KMS-11 (cell line): Measurements from ENCODE around the gene TENM3.

Experiments
- H2AFZ ChIP-seq: fragments of 200-600 bp; sonication (generic); 2 replicates; pipeline ENCODE4 v1.6.1; 2016; ENCODE audit warnings: antibody characterized with exemption, mixed run types, low read depth
- H3K27ac ChIP-seq: fragments of 200-600 bp; sonication (generic); 2 replicates; pipeline ENCODE4 v1.6.1; 2016; ENCODE audit warnings: mild to moderate bottlenecking, mixed run types
- H3K27me3 ChIP-seq: fragments of 200-600 bp; sonication (generic); 2 replicates; pipeline ENCODE4 v1.6.1; 2017; ENCODE audit warnings: mild to moderate bottlenecking, low read depth, mixed run types, moderate library complexity; ENCODE audit not compliant: insufficient read depth
- H3K36me3 ChIP-seq: fragments of 200-600 bp; sonication (generic); 2 replicates; pipeline ENCODE4 v1.6.1; 2017; ENCODE audit warnings: mild to moderate bottlenecking, mixed run types; ENCODE audit not compliant: insufficient read depth
- H3K4me1 ChIP-seq: fragments of 200-600 bp; sonication (generic); 2 replicates; pipeline ENCODE4 v1.6.1; 2016; ENCODE audit warnings: mild to moderate bottlenecking, low read depth, mixed run types; ENCODE audit not compliant: poor library complexity, severe bottlenecking
- H3K4me2 ChIP-seq: fragments of 200-600 bp; sonication (generic); 2 replicates; pipeline ENCODE4 v1.7.0; 2016; ENCODE audit warnings: mild to moderate bottlenecking, mixed run types
- H3K4me3 ChIP-seq: fragments of 200-600 bp; sonication (generic); IDR thresholded peaks from 2 replicates; pipeline ENCODE4 v1.6.1; 2017; ENCODE audit warnings: low read depth, low read length, mixed read lengths; ENCODE audit not compliant: insufficient read depth
- H3K79me2 ChIP-seq: fragments of 200-600 bp; sonication (generic); 2 replicates; pipeline ENCODE4 v1.6.1; 2016; ENCODE audit warnings: low read depth, mixed run types; ENCODE audit not compliant: insufficient read depth
- H3K9ac ChIP-seq: fragments of 200-600 bp; sonication (generic); 2 replicates; pipeline ENCODE4 v1.6.1; 2016; ENCODE audit warnings: mild to moderate bottlenecking, mixed run types
- H4K20me1 ChIP-seq: fragments of 200-600 bp; sonication (generic); 2 replicates; pipeline ENCODE4 v1.6.1; 2016; ENCODE audit warnings: mild to moderate bottlenecking, mixed run types; ENCODE audit not compliant: insufficient read depth
- CTCF ChIP-seq: fragments of 200-600 bp; sonication (generic); conservative IDR thresholded peaks from 2 replicates; pipeline ENCODE4 v1.6.1; 2017; ENCODE audit warnings: low read depth, mild to moderate bottlenecking, antibody characterized with exemption, low read length, moderate library complexity, mixed read lengths

Gene TENM3

DNA sequence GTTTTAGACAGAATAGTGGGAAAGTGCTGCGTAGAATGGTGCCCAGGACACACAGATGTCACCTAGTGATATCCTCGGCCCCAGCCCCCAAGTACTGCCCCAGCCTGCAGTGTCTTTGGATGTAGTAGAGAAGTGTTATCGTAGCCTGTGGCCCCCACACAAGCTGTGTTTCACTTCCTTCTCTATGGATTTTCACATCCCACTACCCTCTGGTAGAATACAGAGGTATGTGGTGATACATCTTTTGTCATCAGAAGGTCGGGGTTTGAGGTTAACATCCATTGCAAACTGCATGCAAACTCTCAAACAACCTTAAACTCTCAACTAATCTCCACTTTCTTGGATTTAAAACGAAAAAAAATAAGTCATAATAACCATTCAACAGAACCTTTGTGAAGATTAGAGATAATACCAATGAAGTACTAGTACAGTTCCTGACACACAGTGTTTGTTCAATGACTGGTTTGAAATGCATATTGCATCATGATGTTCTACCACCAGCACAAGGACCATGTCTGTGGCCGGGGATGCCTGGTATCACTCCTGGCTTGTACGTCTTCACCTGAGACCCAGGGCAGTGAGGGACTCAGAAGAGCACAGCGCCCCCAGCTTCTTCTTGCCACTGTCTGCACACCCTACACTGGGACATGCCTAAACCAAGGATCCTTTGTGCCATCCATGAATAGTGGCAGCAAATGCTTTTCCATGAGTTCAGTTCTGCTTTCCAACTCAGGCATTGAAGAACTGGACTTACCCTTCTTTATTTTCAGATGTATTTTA is 406.7 kb downstream of the TENM3 start:
- Histone ChIP-seq H3K27me3 (no peaks in the 10 kb centered on the region), H3K4me1 (no peaks in the 10 kb centered on the region), H3K36me3 (no peaks in the 10 kb centered on the region), H4K20me1 (no peaks in the 10 kb centered on the region), H3K27ac (no peak overlapping the region), H3K4me2 (no peak overlapping the region), H3K9ac (no peak overlapping the region), H2AFZ (no peak overlapping the region), H3K79me2 (no peaks in the 10 kb centered on the region), H3K4me3 (no peak overlapping the region)
- TF ChIP-seq CTCF = no peak

GRCh38 chr4:182653596-182653995 is 410.4 kb downstream of the TENM3 start:
- no peaks in the 10 kb centered on the region for H3K36me3 ChIP-seq
- no peak overlapping the region for H3K4me3 ChIP-seq
- no peak overlapping the region for H3K27ac ChIP-seq
- H3K27me3 ChIP-seq = no peaks in the 10 kb centered on the region
- H2AFZ ChIP-seq = no peak overlapping the region
- no peak overlapping the region for H3K4me2 ChIP-seq
- no peak for TF ChIP-seq CTCF
- no peaks in the 10 kb centered on the region for H3K4me1 ChIP-seq
- no peak overlapping the region for H3K9ac ChIP-seq
- H4K20me1 ChIP-seq = no peaks in the 10 kb centered on the region
- no peaks in the 10 kb centered on the region for H3K79me2 ChIP-seq

DNA sequence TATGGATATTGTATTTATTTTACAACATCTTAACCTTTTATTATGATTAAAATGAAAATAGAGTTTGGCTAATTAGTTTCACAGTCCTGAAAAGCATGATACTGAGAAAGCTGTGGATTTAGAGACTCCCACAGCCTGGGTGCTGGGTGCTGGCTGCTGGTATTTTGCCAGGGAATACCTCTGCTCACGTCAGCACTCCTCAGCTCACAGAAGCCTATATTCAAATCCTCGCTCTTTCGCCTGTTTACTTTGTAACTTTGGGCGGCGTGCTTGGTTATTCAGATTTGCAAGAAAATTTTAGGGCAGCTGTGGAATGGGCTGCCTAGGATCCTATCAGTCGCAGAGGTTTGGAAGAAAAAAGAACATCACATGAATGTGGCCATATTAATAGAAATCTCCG is 412.1 kb downstream of the TENM3 start:
- H3K4me3 ChIP-seq = no peak overlapping the region
- H3K36me3 ChIP-seq = no peaks in the 10 kb centered on the region
- no peaks in the 10 kb centered on the region for H3K79me2 ChIP-seq
- no peaks in the 10 kb centered on the region for H4K20me1 ChIP-seq
- H2AFZ ChIP-seq = no peak overlapping the region
- no peaks in the 10 kb centered on the region for H3K4me1 ChIP-seq
- H3K27me3 ChIP-seq = no peaks in the 10 kb centered on the region
- no peak overlapping the region for H3K9ac ChIP-seq
- no peak overlapping the region for H3K27ac ChIP-seq
- H3K4me2 ChIP-seq = no peak overlapping the region
- no peak for TF ChIP-seq CTCF

DNA sequence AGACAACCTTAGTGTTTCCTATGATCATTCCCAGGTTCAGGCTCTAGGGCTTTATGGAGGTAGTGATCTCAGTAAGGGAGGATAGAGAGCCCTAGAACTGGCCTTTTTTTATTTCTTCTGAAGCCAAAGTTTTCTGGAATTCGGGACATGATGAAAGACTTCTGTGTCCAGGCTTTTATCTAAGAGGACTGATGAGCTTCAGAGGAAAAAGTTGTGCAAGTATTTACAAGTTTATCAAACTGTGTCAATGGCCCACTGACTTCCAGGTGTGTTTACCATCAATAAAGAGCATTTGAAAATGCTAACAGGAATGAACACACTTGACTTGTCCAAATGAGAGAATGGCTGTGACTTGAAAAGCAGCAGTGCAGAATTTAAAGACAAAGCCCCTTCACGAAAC is 419.3 kb downstream of the TENM3 start:
- H3K27me3 ChIP-seq = no peaks in the 10 kb centered on the region
- H3K27ac ChIP-seq = no peak overlapping the region
- H3K9ac ChIP-seq = no peak overlapping the region
- H3K4me1 ChIP-seq = no peaks in the 10 kb centered on the region
- H2AFZ ChIP-seq = no peak overlapping the region
- H4K20me1 ChIP-seq = no peaks in the 10 kb centered on the region
- no peak overlapping the region for H3K4me2 ChIP-seq
- no peaks in the 10 kb centered on the region for H3K36me3 ChIP-seq
- no peaks in the 10 kb centered on the region for H3K79me2 ChIP-seq
- H3K4me3 ChIP-seq = no peak overlapping the region
- TF ChIP-seq CTCF = no peak
